HEK293T (cell line): ENCODE data around the gene VPS18.

Source experiments
- BHLHE40 ChIP-seq: fragments of 450-650 bp; IDR thresholded peaks from 2 replicates; pipeline ENCODE4 v1.6.1; 2016; ENCODE audit warnings: mild to moderate bottlenecking, moderate library complexity, borderline replicate concordance
- L3MBTL2 ChIP-seq: fragments of 450-650 bp; conservative IDR thresholded peaks from 2 replicates; pipeline ENCODE4 v1.6.1; 2016; ENCODE audit warnings: mild to moderate bottlenecking
- LEF1 ChIP-seq: fragments of 450-650 bp; IDR thresholded peaks from 2 replicates; pipeline ENCODE4 v1.6.1; 2017; ENCODE audit warnings: mild to moderate bottlenecking, borderline replicate concordance
- NFRKB ChIP-seq: fragments of 450-650 bp; IDR thresholded peaks from 2 replicates; pipeline ENCODE4 v1.6.1; 2016; ENCODE audit warnings: mild to moderate bottlenecking, moderate library complexity
- SP1 ChIP-seq: fragments of 450-650 bp; IDR thresholded peaks from 2 replicates; pipeline ENCODE4 v1.6.1; 2017

- TF ChIP-seq SP1 = no peak
- no peak for TF ChIP-seq L3MBTL2
- TF ChIP-seq NFRKB = no peak
- TF ChIP-seq BHLHE40 = no peak
- TF ChIP-seq LEF1 = no peak
Measured at GRCh38 chr15:40918146-40918798, 24.0 kb downstream of the VPS18 start.
